NCI-H510A (cell line): Measurements from ENCODE around the gene CLDN24.

Experiments
- DNase-seq: peaks from one replicate; lab custom pipeline; 2025; lab: John Stamatoyannopoulos, UW

CLDN24 gene

DNA sequence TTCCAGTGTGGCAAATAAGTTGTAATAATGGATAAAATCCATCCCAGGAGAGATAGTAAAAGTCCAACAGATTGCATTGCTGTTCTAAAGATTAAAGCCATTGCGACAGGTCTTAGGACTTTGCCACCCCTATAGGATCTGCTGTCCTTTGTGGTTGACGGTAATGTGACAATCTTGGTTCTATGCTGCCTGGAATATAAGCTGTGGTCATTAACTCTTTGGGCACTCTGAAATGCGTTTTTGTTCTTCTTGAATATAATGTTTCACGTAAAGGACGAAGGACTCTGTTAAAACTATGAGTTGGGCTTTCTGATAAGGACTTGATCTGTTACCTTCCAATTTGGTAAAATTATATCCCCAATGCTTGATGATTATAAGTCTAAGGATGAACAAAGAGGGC, at the start of gene CLDN24:
CLDN24 (minus strand) TSS at position 101 of the 400 bp plus-strand sequence; CDS start at position 101, 0 bp downstream.
- DNase-seq: no peak

DNA sequence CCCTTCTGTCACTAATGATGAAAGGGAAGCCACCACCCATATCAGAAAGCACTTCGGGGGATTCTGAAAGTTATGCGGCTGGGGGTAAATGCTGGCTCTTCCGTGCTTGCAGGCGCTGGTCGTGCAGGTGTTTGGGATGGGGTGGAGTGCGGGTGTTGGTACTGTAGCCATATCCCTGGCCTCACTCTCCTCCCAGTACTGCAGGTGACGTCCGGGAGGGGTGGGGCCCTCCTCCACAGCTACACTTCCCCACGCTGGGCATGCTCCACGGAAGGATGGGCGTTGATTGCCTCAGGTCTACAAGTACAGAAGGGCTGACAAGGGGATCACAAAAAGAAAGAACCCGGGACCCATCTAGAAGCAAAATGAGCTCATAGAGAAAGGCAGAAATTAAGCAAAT, 48.6 kb upstream of the CLDN24 start:
- DNase-seq: no peak

DNA sequence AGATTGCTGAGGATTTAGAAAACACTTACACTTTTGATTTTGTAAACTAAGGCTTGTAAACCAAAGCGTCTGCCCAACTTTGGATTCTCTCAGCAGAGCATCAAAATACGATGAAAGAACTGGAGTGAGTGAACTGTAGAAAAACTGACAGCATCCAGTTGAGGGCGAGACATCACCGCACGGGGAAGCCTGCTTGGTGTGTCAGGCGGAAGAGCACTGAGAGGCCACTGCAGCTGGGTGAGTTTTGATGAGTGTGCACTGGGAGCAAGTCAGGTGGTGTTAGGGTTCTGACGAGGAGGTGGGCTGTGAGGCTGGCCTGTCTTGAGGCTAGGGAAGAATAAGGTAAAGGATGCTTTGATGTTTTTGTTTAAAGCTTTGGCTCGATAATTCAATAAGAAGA, 46.8 kb upstream of the CLDN24 start:
- DNase-seq: no peak

DNA sequence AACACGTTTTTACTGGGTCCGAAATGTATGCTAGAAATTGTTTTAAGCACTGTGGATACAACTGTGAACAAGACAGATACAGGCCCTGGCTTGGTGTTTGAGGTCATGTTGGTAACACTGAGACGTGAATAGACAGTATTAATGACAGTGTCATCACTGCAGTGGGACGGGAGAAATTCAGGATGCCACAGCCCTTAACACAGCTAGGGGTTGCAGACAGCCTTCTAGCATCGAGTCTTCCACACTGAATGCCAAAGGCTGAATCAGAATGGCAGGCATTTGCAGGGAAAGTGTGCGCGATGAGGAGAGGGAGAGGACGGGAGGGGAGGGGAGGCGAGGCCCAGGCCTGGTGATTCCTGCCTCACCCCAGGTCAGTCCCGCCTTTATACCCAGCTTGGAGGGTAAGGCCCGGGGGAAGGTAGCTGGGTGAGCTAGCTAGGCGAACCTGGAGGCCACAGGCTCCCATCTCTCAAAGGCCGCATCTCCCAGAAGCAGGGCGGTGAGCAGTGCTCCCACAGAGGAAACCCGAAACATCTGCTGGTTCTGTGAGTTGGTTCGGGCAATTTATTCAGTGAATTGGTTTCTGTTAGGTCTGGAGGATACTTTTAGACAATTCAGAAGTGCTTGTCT, 44.1 kb upstream of the CLDN24 start:
- no peak for DNase-seq

DNA sequence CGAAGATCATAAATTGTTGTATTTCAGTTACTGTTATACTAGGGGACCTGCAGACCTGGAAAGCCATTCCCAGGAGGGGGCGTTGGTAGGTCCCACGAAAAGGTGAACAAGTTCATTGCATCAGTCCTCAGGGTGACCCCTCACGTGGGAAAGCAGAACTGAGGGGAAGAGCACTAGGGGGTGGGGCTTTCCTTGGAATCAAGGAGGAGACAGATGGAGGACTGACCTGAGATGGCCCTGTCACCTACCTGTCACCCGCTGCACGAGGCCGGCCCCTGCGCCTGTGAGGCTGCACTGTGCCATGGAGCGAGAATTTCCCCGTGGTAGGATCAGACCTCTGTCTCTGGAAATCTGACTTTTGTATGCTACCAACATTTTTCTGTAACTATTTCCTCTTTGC, 41.8 kb upstream of the CLDN24 start:
- DNase-seq: no peak

DNA sequence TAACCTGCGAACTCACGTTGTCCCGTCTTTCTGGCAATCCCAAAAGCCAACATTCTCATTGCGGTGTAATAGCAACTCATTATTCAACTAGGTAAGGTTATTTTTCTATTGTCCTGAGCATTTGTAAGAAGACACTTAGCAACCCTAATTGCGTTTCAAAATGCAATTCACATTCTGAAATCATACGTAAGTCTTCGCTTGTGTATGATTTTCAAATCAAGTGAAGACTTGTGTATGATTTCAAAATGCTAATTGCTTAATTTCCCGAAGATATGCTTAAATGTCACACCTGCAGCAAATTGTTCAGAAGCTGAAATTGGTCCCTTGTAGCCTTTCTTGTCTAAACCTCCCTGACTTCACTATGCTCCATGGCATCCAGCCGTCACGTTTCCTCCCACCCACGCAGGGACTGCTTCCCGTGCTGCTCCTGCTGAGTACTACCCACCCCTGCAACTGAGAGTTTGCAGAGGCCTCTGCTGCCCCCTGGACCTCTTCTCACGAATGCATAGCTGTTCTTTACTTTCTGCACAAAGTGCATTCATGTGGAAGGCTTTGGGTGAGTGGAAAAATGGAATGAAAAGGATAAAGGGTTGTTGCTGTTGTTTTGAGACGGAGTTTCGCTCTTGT, 40.8 kb upstream of the CLDN24 start:
- no peak for DNase-seq

DNA sequence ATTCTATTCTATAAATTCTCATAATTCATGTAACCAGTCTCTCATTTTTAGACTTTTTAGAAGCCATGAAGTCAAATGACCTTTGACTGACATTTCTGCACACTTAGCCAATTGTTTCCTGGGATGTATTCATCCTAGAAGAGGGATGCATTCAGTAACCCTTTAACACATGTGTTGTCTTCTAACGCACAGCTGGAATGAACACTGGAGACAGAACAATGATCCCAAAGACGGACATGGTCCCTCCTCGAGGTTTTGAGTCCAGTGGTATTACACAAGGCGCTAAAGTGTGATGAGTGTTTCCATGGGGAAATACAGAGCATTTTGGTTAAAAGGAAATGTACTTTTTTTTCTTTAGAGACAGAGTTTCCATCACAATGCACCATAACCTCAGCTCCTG, 39.8 kb upstream of the CLDN24 start:
- no peak for DNase-seq

DNA sequence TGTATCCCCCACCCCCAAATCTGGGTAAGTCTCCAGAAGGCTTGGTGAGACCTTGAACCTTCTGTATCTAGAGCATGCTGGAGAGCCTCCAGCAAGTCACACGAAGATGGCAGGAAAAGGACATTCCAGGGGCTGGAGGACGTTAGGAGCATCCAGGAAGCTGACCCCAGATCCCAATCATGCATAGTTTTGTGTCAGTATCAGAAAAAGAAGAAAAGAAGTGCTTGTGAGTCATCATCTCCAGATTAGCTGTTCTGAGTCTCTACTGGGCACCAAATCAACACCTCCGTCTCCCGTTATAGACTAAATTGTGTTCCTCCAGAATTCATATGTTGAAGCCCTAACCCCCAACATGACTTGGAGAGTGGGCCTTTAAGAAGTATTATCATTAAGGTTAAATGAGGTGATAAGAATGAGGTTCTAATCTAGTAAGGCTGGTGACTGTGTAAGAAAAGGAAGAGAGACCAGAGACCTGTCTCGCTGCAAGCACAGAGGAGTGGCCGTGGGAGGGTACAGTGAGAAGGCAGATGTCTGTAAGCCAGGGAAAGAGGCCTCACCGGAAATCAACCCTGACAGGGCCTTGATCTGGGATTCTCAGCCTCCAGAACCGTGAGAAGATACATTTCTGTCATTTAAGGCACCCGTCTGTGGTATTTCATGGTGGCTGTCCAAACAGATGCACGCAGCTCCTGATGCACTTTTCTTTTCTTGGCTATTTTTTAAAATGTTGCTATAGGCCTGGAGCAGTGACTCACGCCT, 38.1 kb upstream of the CLDN24 start:
- DNase-seq: no peak

DNA sequence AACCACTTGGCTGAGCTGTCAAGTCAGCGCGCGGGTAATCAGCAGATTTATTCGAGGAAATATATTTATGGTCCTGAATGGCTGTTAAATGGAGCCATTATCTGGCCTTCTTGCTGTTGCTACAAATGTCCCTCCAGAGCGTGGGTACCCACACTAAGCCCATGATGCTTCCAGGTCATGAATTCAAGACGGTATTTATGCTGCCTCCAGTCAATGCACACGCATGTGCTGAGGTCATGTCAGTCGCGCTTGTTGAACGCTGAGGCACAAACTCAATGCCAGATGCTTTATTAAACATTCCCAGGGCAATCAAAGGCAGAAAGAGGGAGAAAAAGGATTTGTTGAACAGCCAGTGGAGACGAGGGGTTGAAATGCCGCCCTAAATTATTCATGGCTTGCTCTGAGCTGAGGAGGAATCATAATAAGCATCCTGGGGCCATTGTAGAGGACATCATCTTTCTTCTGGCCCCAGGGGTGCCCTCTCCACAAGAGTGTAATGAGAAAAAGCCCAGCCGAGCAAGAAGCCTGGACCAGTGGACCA, 36.1 kb upstream of the CLDN24 start:
- no peak for DNase-seq

DNA sequence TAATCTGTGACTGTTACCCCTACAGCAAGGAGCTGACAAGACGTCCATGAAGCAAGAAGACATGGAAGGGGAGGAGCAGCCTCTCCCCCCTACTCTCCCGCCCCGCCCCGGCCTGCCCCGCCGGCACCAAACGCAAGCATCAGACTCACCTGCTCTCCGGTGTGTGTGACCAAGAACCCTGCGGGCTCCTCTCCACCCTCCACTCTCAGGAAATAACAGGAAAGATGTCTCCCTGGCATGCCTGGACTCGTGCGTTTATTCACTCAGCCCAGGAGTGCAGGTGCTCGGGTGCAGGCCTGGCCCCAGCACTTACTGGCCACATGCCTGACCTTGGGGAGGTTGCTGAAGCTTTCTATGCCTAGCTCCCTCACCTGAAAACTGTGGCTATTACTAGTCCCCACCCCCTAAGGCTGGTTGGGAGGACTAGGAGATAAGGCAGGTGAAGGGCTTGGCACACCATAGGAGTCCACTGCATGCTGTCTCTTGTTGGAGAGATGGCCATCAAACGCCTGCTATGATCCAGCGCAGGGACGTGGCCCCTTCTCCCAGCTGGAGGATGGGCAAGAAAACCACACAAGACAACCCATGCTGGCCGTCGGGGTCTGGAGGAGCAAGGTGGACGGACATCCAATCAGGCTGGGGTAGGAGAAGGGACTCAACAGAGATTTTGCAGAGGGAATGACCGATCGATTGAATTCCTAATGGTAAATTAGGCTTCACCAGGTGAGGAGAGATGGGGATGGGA, 34.9 kb upstream of the CLDN24 start:
- DNase-seq: peak; percentile 41

DNA sequence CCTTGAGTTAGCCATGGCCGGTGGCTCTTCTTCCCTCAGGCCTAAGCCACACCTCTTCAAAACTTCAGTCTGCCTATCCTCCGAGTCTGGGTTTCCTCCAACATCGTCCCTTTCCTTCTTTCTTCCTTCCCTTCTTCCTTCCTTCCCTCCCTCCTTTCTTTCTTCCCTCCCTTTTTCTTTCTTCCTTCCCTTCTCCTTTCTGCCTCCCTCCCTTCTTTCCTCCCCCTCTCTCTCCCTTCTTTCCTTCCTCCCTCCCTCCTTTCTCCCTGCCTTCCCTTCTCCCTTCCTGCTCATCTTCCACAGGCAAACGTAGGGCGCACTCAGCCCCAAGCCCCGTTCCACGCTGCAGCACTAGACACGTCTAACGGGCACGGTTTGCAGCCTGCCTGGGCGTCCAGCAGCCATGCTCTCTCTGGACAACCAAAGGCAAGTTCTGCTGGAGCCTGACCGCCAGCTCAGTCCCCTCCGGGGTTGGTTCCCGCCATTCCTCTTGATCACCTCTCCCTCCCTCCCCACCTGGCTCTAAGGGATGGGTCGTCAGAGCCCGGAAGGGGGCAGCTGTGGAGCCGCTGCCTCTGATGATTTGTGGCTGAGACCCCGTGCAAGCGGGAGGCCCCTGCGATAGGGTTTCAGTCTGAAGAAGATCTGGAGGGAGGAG, 34.1 kb upstream of the CLDN24 start:
- DNase-seq: no peak

DNA sequence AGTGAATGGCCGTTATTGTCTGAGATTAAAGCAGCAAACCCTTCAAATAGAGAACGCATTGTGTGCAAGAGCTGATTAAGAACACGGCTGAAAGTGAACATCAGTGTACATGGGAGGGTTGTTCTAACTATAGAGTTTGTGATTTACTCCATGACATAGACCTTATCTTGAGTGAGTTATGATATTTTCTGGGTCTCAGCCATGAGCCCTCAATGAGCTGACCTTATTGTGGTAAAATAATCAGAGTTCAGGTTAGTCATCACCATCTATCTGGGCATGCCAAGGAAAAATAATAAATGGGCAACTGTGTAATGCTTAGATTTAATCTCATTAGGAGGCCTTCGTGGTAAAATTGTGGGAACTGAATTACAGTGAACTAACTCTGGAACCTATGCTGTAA, 33.2 kb upstream of the CLDN24 start:
- DNase-seq: no peak

DNA sequence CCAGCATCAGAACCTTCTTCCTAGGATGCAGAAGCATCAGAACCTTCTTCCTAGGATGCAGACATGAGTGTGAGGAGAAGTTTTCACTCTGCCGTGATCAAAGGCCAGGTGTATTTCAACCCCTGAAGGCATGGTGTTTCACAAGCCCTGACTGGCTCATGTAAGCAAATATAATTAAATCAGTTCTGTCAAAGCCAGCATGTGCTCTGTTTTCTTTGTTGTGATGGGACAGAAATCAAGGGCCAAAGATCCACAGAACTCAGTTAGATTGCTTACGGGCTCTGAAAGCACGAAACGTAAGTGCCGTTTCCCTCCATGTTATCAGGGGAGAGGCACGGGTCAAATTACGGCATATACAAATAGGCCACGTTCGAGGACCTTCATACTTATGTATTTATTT, 32.0 kb upstream of the CLDN24 start:
- DNase-seq: peak; percentile 11

DNA sequence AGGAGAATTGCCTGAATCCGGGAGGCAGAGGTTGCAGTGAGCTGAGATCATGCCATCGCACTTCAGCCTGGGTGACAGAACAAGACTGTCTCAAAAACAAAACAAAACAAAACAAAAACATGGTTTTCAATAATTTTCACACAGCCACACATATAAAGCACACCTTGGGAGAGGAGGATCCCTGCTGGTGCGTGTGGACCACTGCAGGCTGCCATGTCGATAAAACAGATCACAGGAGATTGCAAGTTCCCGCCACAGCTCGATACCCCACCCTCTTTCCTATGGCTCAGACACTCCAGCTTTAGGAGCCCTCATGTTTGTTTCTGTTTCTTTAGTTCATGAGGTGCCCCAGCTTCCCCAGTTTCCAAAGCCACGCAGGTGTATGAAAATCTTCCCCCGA, 31.3 kb upstream of the CLDN24 start:
- no peak for DNase-seq

DNA sequence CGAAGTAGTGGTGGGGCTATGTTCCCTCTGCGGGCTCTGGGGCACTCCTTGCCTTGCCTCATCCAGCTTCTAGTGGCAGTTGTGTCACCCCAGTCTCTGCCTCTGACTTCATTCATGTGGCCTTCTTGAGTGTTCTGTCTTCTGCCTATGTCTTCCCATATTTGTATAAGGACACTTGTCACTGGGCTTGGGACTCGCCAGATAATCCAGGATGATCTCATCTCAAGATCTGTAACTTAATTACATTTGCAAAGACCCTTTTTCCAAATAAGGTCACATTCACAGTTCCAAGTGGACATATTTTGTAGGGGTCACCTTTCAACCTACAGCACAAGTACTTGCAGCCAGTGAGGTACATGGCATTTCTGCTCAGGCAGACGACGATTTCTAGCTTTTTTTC, 30.3 kb upstream of the CLDN24 start:
- DNase-seq: no peak

DNA sequence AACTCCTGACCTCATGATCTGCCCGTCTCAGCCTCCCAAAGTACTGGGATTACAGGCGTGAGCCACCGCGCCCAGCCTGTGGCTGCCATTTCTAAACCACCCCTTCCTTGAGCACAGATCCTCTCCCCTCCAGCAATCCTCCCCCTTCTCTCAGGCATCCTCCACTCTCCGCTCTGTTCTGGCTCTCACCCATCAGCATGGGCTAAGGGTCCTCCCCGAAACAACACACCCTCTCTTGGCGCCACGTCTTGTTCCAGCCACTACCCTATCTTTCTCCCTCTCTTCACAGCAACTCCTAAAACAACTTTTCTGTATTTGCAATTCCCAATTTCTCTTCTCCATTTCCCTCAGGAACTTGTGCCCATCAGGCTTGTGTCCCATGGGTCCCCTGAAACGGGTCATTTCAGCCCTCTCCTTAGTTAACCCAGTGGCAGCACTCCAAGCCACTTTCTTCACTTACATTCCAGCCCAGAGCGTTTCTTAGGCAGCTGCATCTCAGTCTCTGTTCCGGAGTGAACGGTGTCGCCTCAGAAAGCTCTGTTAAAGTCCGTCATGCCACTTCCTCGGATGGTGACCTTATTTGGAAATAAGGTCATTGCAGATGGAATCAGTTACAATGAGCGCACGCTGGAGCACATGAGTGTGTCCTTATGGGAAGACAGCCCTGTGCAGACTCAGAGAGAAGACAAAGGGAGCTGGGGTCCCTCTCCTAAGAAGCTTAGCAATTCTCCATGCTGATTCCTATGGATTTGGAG, 28.3 kb upstream of the CLDN24 start:
- DNase-seq: no peak

DNA sequence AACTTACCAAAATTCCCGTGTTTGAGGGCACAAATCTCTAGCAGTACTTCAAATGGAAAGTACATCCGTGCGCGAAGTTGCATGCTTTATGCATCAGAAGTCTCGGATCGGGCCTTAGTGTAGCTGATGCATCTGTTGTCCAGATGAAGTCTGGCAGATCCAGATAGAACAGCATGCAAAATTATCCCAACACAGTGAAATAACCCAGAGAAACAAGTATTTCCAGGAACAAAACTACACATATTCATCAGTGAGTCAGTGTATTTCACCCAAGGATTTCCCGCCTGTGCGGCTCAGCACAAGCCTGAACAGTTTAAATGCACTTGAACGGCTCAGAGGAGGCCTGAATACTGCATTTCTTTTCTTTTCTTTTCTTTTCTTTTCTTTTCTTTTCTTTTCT, 27.4 kb upstream of the CLDN24 start:
- no peak for DNase-seq

DNA sequence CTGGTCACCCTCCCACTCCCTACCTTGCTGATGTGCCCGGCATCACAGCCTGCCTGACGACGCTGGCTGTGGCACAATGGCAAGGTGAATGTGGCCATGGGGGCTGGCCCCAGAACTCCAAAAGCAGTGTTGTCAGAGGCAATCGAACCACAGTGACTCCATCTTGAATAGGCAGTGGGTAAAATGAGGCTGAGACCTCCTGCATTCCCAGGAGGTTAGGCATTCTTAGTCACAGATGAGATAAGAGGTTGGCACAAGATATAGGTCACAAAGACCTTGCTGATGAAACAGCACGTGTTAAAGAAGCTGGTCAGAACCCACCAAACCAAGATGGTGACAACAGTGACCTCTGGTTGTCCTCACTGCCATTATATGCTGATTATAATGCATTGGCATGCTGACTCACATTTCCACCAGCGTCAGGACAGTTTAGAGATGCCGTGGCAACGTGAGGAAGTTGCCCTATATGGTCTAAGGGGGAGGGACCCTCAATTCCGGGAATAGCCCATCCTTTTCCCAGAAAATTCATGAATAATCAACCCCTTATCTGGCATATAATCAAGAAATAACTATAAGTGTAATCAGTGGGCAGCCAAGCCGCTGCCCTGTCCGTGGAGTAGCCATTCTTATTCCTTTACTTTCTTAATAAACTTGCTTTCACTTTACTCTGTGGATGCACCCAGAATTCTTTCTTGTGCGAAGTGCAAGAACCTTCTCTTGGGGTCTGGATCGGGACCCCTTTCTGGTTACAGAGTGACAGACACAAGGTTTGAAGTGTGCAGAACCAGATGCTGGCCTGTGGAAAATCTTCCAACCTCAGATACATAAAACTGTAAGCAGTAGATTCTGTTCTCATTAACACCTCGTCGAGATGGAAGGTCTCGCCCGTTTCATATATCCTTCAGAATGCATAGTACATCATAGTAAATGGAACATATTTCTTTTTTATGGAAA, 26.8 kb upstream of the CLDN24 start:
- no peak for DNase-seq

DNA sequence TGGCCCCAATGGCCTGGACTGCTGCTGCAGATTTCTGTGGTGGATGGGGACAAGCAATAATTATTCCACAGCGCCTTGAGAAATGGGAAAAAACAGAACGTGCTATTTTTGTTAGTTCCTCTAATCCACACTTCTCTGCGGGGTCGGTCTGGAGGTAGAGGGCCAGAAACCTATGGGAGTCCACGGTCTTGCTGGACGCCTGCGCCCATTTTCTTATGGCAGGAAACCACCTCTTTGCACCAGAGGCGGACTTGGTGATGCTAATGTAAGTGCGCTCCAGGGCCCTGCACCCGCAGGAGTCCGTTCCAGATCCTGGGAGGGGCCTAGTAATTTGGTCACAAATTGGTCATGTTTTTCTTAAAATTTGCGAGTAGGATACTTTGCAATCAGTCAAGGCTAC, 25.9 kb upstream of the CLDN24 start:
- no peak for DNase-seq

DNA sequence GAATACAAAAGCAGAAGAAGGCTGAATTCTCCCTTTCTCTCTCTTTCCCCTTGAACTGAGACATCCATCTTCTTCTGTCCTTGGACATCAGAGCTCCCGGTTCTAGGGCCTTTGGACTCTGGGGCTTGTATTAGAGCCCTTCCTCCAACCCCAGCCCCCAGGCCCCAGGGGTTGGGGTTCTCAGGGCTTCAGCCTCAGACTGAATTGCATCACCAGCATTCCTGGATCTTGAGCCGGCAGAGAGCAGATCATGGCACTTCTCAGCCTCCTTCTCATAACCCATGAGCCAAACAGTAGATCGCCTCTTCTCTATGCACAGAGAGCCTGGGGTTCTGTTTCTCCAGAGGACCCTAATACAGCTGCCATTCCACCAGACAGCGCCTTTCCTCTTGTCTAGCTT, 25.3 kb upstream of the CLDN24 start:
- DNase-seq: no peak
